Fibroblast of pulmonary artery (primary cell): Measurements from ENCODE around the gene XCR1.

Experiments
- DNase-seq: peaks from one replicate; pipeline ENCODE4 v3.0.0-alpha.2; 2010; ENCODE audit warnings: low read depth
- H3K4me3 ChIP-seq: replicated peaks from 2 replicates; pipeline ENCODE4 v1.5.1; 2011; ENCODE audit warnings: low read depth, mild to moderate bottlenecking, control low read depth, low read length, moderate library complexity
- CTCF ChIP-seq: IDR thresholded peaks from 2 replicates; pipeline ENCODE4 v1.5.1; 2011; ENCODE audit warnings: mild to moderate bottlenecking, control low read depth, low read length, inconsistent platforms; ENCODE audit errors: missing control alignments

Gene XCR1

DNA sequence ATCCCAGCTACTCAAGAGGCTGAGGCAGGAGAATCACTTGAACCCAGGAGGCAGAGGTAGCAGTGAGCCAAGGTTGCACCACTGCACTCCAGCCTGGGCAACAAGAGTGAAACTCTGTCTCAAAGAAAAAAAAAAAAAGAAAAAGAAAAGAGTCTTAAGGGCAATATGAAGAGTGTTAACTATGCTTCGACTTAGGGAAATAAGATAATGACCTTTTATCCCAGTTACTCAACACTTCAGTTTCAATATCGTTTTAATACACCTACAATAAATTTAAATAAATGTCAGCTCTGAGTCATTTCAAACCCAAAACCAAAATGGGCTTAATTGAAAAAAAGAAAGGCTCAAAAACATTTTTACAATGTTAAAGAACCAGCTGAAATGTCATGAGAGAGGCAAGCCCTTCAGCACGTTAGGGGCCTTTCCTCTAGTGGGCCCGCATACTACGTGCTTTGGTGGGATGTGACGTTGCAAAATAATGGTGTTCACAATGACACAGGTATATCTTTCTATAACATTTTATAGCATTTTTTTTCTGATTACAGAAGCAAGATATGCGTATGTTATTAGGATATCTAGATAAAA, 47.0 kb downstream of the XCR1 start:
- no peak for TF ChIP-seq CTCF
- no peak for DNase-seq

GRCh38 chr3:45979378-45979777, 47.9 kb downstream of the XCR1 start:
- H3K4me3 ChIP-seq: no peak overlapping the region
- no peak for DNase-seq
- TF ChIP-seq CTCF: no peak

More for the DNA sequence above, 47.0 kb downstream of the XCR1 start:
- H3K4me3 ChIP-seq: no peak overlapping the region

GRCh38 chr3:45978006-45978761, 49.1 kb downstream of the XCR1 start:
- no peak overlapping the region for H3K4me3 ChIP-seq
- no peak for DNase-seq
- no peak for TF ChIP-seq CTCF

DNA sequence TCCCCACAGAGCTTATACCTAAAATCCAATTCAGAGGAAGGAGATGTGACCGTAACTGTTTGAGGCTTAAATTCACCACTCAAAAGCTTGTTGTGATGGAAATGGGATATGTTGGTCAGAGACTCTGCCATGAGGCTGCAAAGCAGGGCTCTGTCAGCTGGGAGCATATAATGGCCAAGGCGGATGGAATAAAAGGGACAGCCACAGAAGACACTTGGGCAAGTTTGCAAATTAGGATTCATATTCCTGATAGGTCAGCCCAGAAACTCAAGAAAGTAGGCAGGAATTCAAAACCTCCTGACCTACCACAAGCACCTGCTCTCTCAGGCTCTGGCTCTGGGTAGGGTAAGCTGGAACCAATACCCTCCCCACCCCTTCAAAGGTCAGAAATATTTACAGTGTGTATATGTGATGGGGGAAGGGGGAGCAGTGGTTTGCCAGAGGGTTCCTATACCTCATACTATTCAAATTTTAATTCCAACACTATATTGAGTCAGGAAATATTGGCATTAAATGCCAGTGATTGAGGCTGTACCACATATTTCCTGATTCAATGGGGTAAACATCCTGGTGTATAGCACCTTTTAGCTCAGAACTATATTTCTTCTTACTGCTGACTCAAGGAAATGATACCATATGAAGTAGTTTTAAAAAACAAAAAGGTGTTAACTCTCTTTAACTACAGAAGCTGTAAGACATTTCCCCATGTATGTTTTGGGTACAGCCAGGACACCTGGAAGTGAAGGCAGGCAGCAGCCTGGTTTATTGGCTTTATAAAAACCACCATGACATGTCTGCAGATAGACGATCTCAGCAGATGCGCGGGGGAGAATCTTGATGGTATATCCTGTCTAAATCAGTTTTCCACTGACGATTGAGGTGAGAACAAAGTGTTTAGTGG, 50.8 kb downstream of the XCR1 start:
- TF ChIP-seq CTCF: no peak
- DNase-seq: no peak
- no peak overlapping the region for H3K4me3 ChIP-seq

DNA sequence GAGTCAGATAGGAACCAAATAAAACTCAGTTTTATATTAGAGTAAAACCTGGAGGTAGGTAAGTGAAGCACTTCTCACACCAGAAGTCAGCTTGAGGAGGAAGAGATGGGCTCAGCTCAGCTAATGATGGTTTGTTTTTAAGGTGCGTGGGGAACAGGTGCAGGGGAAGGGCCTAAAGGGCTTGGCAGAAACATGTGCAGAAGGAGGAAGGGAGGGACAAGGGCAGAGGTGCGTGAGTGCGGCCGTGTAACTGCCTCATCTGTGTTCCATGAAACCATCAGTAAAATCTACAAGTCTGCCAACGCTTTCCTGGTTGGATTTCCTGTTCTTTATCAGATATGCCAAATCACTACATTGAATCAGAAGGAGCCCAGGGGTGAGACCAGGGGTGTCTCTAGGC, 51.6 kb downstream of the XCR1 start:
- no peak overlapping the region for H3K4me3 ChIP-seq
- TF ChIP-seq CTCF: no peak
- DNase-seq: no peak

- no peak for DNase-seq
- no peak overlapping the region for H3K4me3 ChIP-seq
- no peak for TF ChIP-seq CTCF
These were observed 52.6 kb downstream of the XCR1 start for GRCh38 chr3:45974686-45975085.
